SK-N-SH (cell line): ENCODE results near the gene HSPA4L.

Experiments
- ELF1 ChIP-seq: IDR thresholded peaks from 2 replicates; pipeline ENCODE4 v1.4.0; 2012
- EP300 ChIP-seq, 2 experiments: IDR thresholded peaks; 2 replicates each; pipeline versions ENCODE4 v1.4.0 to v1.6.1; 2012; ENCODE audit warnings: borderline replicate concordance in 1 of 2, low read depth in 1 of 2, low read length in 1 of 2
- EZH2phosphoT487 ChIP-seq: fragments of 200-600 bp; sonication (generic); IDR thresholded peaks from 2 replicates; pipeline ENCODE4 v1.6.1; 2017; ENCODE audit warnings: low read depth, mixed run types, mild to moderate bottlenecking, antibody characterized with exemption, moderate library complexity, borderline replicate concordance
- FOXM1 ChIP-seq: IDR thresholded peaks from 2 replicates; pipeline ENCODE4 v1.4.0; 2012; ENCODE audit warnings: low read depth, mild to moderate bottlenecking
- POLR2AphosphoS5 ChIP-seq: IDR thresholded peaks from 2 replicates; pipeline ENCODE4 v1.6.1; 2012; ENCODE audit warnings: low read depth, low read length
- RCOR1 ChIP-seq: fragments of 150-350 bp; IDR thresholded peaks from 2 replicates; pipeline ENCODE4 v1.6.1; 2017; ENCODE audit warnings: antibody characterized with exemption, low read length
- REST ChIP-seq: IDR thresholded peaks from 2 replicates; pipeline ENCODE4 v1.6.1; 2012; ENCODE audit warnings: mild to moderate bottlenecking, low read depth, low read length, moderate library complexity
- RXRA ChIP-seq: IDR thresholded peaks from 2 replicates; pipeline ENCODE4 v1.4.0; 2012; ENCODE audit warnings: low read depth, mild to moderate bottlenecking, borderline replicate concordance
- TAF1 ChIP-seq: IDR thresholded peaks from 2 replicates; pipeline ENCODE4 v1.6.1; 2012; ENCODE audit warnings: low read depth, mild to moderate bottlenecking, low read length, moderate library complexity, borderline replicate concordance
- USF1 ChIP-seq: IDR thresholded peaks from 2 replicates; pipeline ENCODE4 v1.4.0; 2012; ENCODE audit warnings: low read depth, borderline replicate concordance
- TF ChIP-seq, protein P1 (sequence below): fragments of 200-600 bp; sonication (generic); IDR thresholded peaks from 2 replicates; pipeline ENCODE4 v1.6.1; 2017; ENCODE audit warnings: antibody characterized with exemption, mild to moderate bottlenecking, moderate library complexity
- TF ChIP-seq, protein P2 (sequence below): fragments of 150-350 bp; IDR thresholded peaks from 2 replicates; pipeline ENCODE4 v1.6.1; 2016; ENCODE audit warnings: mild to moderate bottlenecking, low read depth, low read length

DNA sequence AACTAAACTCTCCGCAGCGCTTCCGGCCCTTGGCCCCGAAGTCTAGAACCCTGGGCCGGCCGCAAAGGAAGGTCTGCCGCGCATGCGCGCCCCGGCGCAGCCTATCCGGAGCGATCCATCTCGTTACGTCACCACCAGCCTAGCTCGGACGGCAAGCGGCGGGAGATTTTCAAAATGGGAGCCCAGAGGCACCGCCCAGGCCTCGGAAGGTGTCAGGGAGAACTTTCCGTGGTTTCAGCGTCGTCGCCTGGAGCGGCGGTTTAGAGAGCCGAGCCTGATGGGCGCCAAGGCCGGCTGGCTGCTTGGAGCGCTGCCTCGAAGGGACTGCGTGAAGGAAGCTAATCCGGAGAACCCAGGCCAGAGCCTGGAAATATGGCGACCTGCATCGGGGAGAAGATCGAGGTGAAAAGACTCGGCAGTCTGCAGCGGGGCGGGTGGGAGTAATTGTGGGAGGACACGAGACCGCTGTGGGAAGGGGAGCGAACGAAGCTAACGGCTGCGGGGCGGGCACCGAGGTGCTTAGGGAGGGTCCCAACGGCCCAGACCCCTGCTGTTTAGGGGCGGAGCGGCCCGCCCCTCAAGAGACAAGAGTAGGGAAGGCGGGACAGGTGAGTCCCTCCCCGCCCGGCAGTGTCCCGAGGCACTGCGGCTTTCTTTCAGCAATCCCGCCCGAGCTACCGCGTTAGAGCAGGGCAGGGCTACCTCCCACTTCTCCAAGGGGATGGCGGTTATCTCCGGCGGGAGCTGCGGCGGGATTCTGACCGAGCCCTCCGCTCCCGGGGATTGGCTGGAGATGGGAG, 98.8 kb downstream of the HSPA4L start, which contains the start of gene PLK4:
- TF ChIP-seq RCOR1 (no peak), RXRA (no peak), EP300 (IDR thresholded peaks at IDR 0.05; ENCODE audit: borderline replicate concordance in 1 of 2, low read depth in 1 of 2, low read length in 1 of 2) (no peak), USF1 (no peak), FOXM1 (0 out of 2 replicates have a peak, but pooled peaks have one; percentile 44), TAF1 (peak; percentile 66), POLR2AphosphoS5 (peak; percentile 55), REST (no peak), ELF1 (peak; percentile 80; the same call in 1 of the 2 replicates), EZH2phosphoT487 (no peak)
- TF ChIP-seq, protein P1, sequence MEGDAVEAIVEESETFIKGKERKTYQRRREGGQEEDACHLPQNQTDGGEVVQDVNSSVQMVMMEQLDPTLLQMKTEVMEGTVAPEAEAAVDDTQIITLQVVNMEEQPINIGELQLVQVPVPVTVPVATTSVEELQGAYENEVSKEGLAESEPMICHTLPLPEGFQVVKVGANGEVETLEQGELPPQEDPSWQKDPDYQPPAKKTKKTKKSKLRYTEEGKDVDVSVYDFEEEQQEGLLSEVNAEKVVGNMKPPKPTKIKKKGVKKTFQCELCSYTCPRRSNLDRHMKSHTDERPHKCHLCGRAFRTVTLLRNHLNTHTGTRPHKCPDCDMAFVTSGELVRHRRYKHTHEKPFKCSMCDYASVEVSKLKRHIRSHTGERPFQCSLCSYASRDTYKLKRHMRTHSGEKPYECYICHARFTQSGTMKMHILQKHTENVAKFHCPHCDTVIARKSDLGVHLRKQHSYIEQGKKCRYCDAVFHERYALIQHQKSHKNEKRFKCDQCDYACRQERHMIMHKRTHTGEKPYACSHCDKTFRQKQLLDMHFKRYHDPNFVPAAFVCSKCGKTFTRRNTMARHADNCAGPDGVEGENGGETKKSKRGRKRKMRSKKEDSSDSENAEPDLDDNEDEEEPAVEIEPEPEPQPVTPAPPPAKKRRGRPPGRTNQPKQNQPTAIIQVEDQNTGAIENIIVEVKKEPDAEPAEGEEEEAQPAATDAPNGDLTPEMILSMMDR, result no peak
- TF ChIP-seq, protein P2, sequence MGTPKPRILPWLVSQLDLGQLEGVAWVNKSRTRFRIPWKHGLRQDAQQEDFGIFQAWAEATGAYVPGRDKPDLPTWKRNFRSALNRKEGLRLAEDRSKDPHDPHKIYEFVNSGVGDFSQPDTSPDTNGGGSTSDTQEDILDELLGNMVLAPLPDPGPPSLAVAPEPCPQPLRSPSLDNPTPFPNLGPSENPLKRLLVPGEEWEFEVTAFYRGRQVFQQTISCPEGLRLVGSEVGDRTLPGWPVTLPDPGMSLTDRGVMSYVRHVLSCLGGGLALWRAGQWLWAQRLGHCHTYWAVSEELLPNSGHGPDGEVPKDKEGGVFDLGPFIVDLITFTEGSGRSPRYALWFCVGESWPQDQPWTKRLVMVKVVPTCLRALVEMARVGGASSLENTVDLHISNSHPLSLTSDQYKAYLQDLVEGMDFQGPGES, result no peak
